HepG2 (cell line): ENCODE results near the gene CTNNBL1. TPM values are rescaled to one million over a fixed set of nuclear protein-coding genes. Genes with fewer than 3 reads are reported as not detected.

Experiments
- ATAC-seq: fragments of 200-7000 bp; cut with Tn5 transposase; 3 replicates; pipeline ENCODE4 v1.9.1; 2020; ENCODE audit warnings: mild to moderate bottlenecking, moderate library complexity
- BruUV-seq: library from RNA; stranded (reverse); fragments of 400-500 nt; replicated peaks from 2 replicates; lab custom pipeline; 2021; lab: Mats Ljungman, UMichigan
- CTCF ChIA-PET: fragments of 300-600 bp; formaldehyde crosslinking; extraction: SDS; loops from one replicate; lab custom pipeline; 2021; ENCODE audit warnings: low total read pairs, inconsistent platforms, low intra/inter-chr PET ratio; lab: Yijun Ruan, JAX
- POLR2A ChIA-PET: fragments of 350-600 bp; sonication (Branson Sonifier 250); formaldehyde crosslinking; loops from one replicate; lab custom pipeline; 2020; ENCODE audit warnings: antibody characterized with exemption, inconsistent platforms; lab: Yijun Ruan, JAX
- DNase-seq: peaks from one replicate; pipeline ENCODE4 v3.0.0-alpha.2; 2015; ENCODE audit warnings: low spot score
- FAIRE-seq: peaks from 3 replicates; lab custom pipeline; 2011; peaks lifted over from hg19 to GRCh38; lab: Jason Lieb, UNC
- H2AFZ ChIP-seq: one replicate; pipeline ENCODE4 v1.6.1; 2011; ENCODE audit warnings: low read length, inconsistent platforms
- H3K27ac ChIP-seq: fragments of 300-600 bp; 3 replicates; pipeline ENCODE4 v1.8.0; 2011; ENCODE audit warnings: mixed run types, mild to moderate bottlenecking, mixed read lengths, low read length, inconsistent platforms; ENCODE audit not compliant: insufficient read depth; ENCODE audit errors: extremely low read length
- H3K27me3 ChIP-seq, 2 experiments: fragments of 200-600 bp in 1 of 2; 2 replicates in 1 of 2; 3 replicates in 1 of 2; pipeline versions ENCODE4 v1.6.0 to v1.8.0; 2011; ENCODE audit warnings: low read length in 2 of 2, mild to moderate bottlenecking in 2 of 2, moderate library complexity in 2 of 2, inconsistent platforms in 1 of 2; ENCODE audit not compliant: insufficient read depth in 2 of 2, control insufficient read depth in 1 of 2
- H3K36me3 ChIP-seq, 2 experiments: fragments of 200-600 bp in 1 of 2; replicated peaks in 1 of 2; 2 replicates in 1 of 2; 3 replicates in 1 of 2; pipeline versions ENCODE4 v1.5.1 to v1.8.0; 2011; ENCODE audit warnings: low read length in 2 of 2, inconsistent platforms in 1 of 2; ENCODE audit not compliant: insufficient read depth in 2 of 2, control insufficient read depth in 1 of 2
- H3K4me1 ChIP-seq: 2 replicates; pipeline ENCODE4 v1.5.1; 2012; ENCODE audit warnings: low read length, inconsistent platforms; ENCODE audit not compliant: insufficient read depth
- H3K4me2 ChIP-seq: 2 replicates; pipeline ENCODE4 v1.6.0; 2011; ENCODE audit warnings: low read depth, low read length, inconsistent platforms
- H3K4me3 ChIP-seq, 3 experiments: fragments of 200-600 bp in 1 of 3; sonication (generic), shearing (Covaris generic) in 1 of 3; replicated peaks in 1 of 3; 2 replicates each; pipeline ENCODE4 v1.5.1; 2011 to 2016; ENCODE audit warnings: low read length in 3 of 3, inconsistent platforms in 2 of 3, low read depth in 2 of 3, mild to moderate bottlenecking in 2 of 3, control low read depth in 1 of 3, mixed read lengths in 1 of 3; ENCODE audit not compliant: insufficient read depth in 1 of 3
- H3K79me2 ChIP-seq: one replicate; pipeline ENCODE4 v1.6.1; 2011; ENCODE audit warnings: low read length, inconsistent platforms; ENCODE audit not compliant: insufficient read depth
- H3K9ac ChIP-seq: 2 replicates; pipeline ENCODE4 v1.6.0; 2011; ENCODE audit warnings: mild to moderate bottlenecking, low read depth, low read length, inconsistent platforms; ENCODE audit not compliant: insufficient read depth
- H3K9me3 ChIP-seq: 2 replicates; pipeline ENCODE4 v1.5.1; 2012; ENCODE audit warnings: mild to moderate bottlenecking, low read length
- H4K20me1 ChIP-seq: 2 replicates; pipeline ENCODE4 v1.6.0; 2011; ENCODE audit warnings: inconsistent platforms, mild to moderate bottlenecking, low read length, moderate library complexity; ENCODE audit not compliant: insufficient read depth
- CHCHD3 ChIP-seq: sonication (generic); formaldehyde crosslinking; IDR thresholded peaks from 2 replicates; pipeline ENCODE4 v1.8.0; 2022; ENCODE audit warnings: mild to moderate bottlenecking, missing genetic modification reagents, moderate library complexity
- DNMT3B ChIP-seq: conservative IDR thresholded peaks from 2 replicates; pipeline ENCODE4 v1.6.1; 2016; ENCODE audit warnings: missing biosample characterization, control low read depth
- KLF15 ChIP-seq: sonication (generic); formaldehyde crosslinking; IDR thresholded peaks from 2 replicates; pipeline ENCODE4 v1.8.1; 2023; ENCODE audit warnings: borderline replicate concordance, mild to moderate bottlenecking, inconsistent platforms, missing genetic modification reagents, mixed read lengths
- PHF20 ChIP-seq: sonication (generic); formaldehyde crosslinking; IDR thresholded peaks from 2 replicates; pipeline ENCODE4 v1.5.0; 2020; ENCODE audit warnings: mild to moderate bottlenecking, missing genetic modification reagents
- PRMT3 ChIP-seq: sonication (generic); formaldehyde crosslinking; IDR thresholded peaks from 2 replicates; pipeline ENCODE4 v1.8.1; 2022; ENCODE audit warnings: low read depth, mild to moderate bottlenecking, moderate library complexity, missing genetic modification reagents, borderline replicate concordance
- RBM22 ChIP-seq: fragments of 200-400 bp; formaldehyde crosslinking; optimal IDR thresholded peaks from 2 replicates; pipeline ENCODE3; 2017; ENCODE audit warnings: mild to moderate bottlenecking, low read length, moderate library complexity
- RXRA ChIP-seq: sonication (generic); formaldehyde crosslinking; IDR thresholded peaks from 2 replicates; pipeline ENCODE4 v1.5.1; 2020; ENCODE audit warnings: missing genetic modification reagents
- THAP11 ChIP-seq: IDR thresholded peaks from 2 replicates; pipeline ENCODE4 v1.6.1; 2016; ENCODE audit warnings: missing biosample characterization, missing genetic modification reagents
- TMF1 ChIP-seq: sonication (generic); formaldehyde crosslinking; IDR thresholded peaks from 2 replicates; pipeline ENCODE4 v1.8.1; 2022; ENCODE audit warnings: low read depth, missing genetic modification reagents
- TOPORS ChIP-seq: sonication (generic); formaldehyde crosslinking; IDR thresholded peaks from 2 replicates; pipeline ENCODE4 v1.8.0; 2023; ENCODE audit warnings: mild to moderate bottlenecking, missing genetic modification reagents
- ZNF510 ChIP-seq: sonication (generic); formaldehyde crosslinking; IDR thresholded peaks from 2 replicates; pipeline ENCODE4 v1.4.0; 2020; ENCODE audit warnings: low read depth, mild to moderate bottlenecking, missing genetic modification reagents
- ZNF530 ChIP-seq: sonication (generic); formaldehyde crosslinking; IDR thresholded peaks from 2 replicates; pipeline ENCODE4 v1.5.0; 2020; ENCODE audit warnings: low read depth, mild to moderate bottlenecking, missing genetic modification reagents
- ZNF768 ChIP-seq: sonication (generic); formaldehyde crosslinking; IDR thresholded peaks from 2 replicates; pipeline ENCODE4 v1.4.0; 2020; ENCODE audit warnings: missing genetic modification reagents
- ZNF841 ChIP-seq: sonication (generic); formaldehyde crosslinking; IDR thresholded peaks from 2 replicates; pipeline ENCODE4 v1.8.1; 2023; ENCODE audit warnings: missing genetic modification reagents, borderline replicate concordance
- ZNF891 ChIP-seq: sonication (generic); formaldehyde crosslinking; IDR thresholded peaks from 2 replicates; pipeline ENCODE4 v1.5.0; 2020; ENCODE audit warnings: mild to moderate bottlenecking, missing genetic modification reagents
- WGBS: methylation state at CpG from one replicate; pipeline ENCODE4 v1.1.6; 2017; ENCODE audit warnings: low lambda C conversion rate; 5-methylcytosine and 5-hydroxymethylcytosine counted together
- in situ Hi-C: cut with HindIII; loops from 2 replicates; pipeline ENCODE4 v1.10.0; 2017; ENCODE audit warnings: low pct_unique_long_range_greater_than_20kb; ENCODE audit not compliant: extremely low pct_ligation_motif_present
- intact Hi-C: fragments of 100-400 bp; cut with micrococcal nuclease; formaldehyde crosslinking; loops from one replicate; pipeline ENCODE4 v1.10.0; 2022; ENCODE audit not compliant: unreplicated experiment
- polyA plus RNA-seq, 8 experiments: library from polyadenylated mRNA; depleted of rRNA in 3 of 8; stranded (reverse) in 7 of 8; unstranded in 1 of 8; fragments of >200 nt; fragmentation: Illumina TruSeq in 4 of 8; extraction: Trizol in 4 of 8; gene quantifications; 2 replicates each; pipeline versions ENCODE4 v1.2.1 to v1.2.3, GENCODE V29; 2011 to 2016; ENCODE audit warnings: low read depth in 4 of 8, missing spikeins in 1 of 8, mixed read lengths in 1 of 8; ENCODE audit not compliant: insufficient read depth in 1 of 8
- total RNA-seq, 5 experiments: library from RNA; depleted of rRNA; stranded (reverse); fragments of >200 nt; fragmentation: Illumina TruSeq; extraction: Trizol; gene quantifications; 2 replicates each; pipeline ENCODE4 v1.2.3, GENCODE V29; 2016; ENCODE audit warnings: low read depth in 1 of 5
- TF ChIP-seq, protein P1 (sequence below): sonication (generic); formaldehyde crosslinking; conservative IDR thresholded peaks from 2 replicates; pipeline ENCODE4 v1.4.0; 2020; ENCODE audit warnings: mild to moderate bottlenecking, missing genetic modification reagents, moderate library complexity
- TF ChIP-seq, protein P2 (sequence below): IDR thresholded peaks from 2 replicates; pipeline ENCODE4 v1.6.1; 2012; ENCODE audit warnings: low read depth, low read length, improper control_type of control experiment
- TF ChIP-seq, protein P3 (sequence below): sonication (generic); formaldehyde crosslinking; IDR thresholded peaks from 2 replicates; pipeline ENCODE4 v1.8.1; 2023; ENCODE audit warnings: mild to moderate bottlenecking, inconsistent platforms, moderate library complexity, missing genetic modification reagents, borderline replicate concordance

Gene CTNNBL1
- total and polyA plus RNA-seq, 2 of the 13 experiments (the other 11 are each of a cell fraction or from before 2014, with no cell fraction given) = 49.3 to 94.6 TPM

DNA sequence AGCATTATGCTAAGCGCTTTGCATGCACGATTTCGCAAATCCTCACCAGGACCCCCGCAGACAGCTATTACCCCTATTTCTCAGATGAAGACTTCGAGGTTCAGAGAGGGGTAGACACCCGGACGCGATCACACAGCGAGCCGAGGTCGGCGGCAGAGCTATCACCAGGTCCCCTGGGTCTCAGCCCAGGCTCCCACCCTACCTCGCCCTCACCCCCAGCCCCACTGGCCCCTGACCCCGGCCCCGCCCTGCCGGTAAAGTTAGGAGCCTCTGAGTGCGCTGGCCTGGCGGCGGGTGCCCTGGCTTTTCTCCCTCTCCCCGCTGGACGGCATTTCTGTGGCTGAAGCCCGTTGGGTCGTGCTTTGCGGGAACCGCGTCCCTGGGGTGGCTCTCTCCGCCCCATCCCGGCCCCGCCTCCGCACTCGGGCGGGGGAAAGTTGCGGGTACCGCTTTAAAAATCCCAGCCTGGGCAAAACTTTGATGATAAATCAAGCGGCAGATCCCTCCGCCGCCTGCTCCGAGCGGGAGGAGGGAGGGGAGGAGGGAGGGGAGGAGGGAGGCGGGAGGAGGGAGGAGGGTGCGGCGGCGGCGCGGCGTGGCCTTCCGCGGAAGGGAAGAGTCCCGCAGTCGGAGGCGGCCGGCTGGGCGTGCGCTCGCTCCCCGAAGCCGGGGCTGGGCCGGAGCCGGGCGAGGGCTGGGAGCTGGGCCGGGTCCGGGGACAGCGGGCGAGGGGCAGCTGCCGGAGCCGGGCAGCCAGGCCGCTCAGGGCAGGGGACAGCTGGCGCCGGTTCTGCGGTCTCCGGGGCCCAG lies 208.9 kb downstream of the CTNNBL1 start, which contains the start of gene VSTM2L:
Gene VSTM2L (plus strand): TSS at position 624 of the 810 bp plus-strand sequence. CDS start 224 bp downstream, outside the sequence.
- intact Hi-C loops (loop anchor here (1.0 kb wide), 1 partner anchor 91 kb away; no protein-coding TSS in a partner anchor), in situ Hi-C loops (loop anchor here (5.0 kb wide), 1 partner anchor 90 kb away; no protein-coding TSS in a partner anchor)
- Histone ChIP-seq H3K4me1 (peaks cover 7% of the 10 kb centered on the region; the same call in 1 of the 2 replicates), H3K9me3 (no peaks in the 10 kb centered on the region), H2AFZ (no peak within 1 kb of the TSS), H3K27me3 (peaks cover 13 to 56% of the 10 kb centered on the region in 2 experiments; a peak in 4 of 5 replicates), H3K27ac (no peak within 1 kb of the TSS), H4K20me1 (peaks cover 8% of the 10 kb centered on the region; the same call in 1 of the 2 replicates), H3K4me2 (peak within 1 kb of the TSS; percentile 64), H3K4me3 (peak within 1 kb of the TSS; percentile 12 to 64 (median 25); a peak in 3 of 6 replicates), H3K9ac (no peak within 1 kb of the TSS), H3K36me3 (no peaks in the 10 kb centered on the region), H3K79me2 (no peaks in the 10 kb centered on the region)
- BruUV-seq = no TSS peak
- no peak for FAIRE-seq
- peak; percentile 42 for ATAC-seq
- 10% methylated on average over 64 of the region's 71 CpGs for WGBS
- CTCF ChIA-PET = interaction anchor here (1.4 to 1.7 kb wide), 3 partner anchors 90 to 338 kb away, joined by 4 to 8 read pairs (median 5); no protein-coding TSS in a partner anchor
- no peak for DNase-seq
- POLR2A ChIA-PET = no interaction called here
- TF ChIP-seq PHF20 (CRISPR knock-in tag) (no peak), ZNF841 (no peak), RBM22 (no peak), TMF1 (CRISPR knock-in tag) (0 out of 2 replicates have a peak, but pooled peaks have one; percentile 26), ZNF768 (CRISPR knock-in tag) (peak; percentile 98), ZNF530 (CRISPR knock-in tag) (no peak), CHCHD3 (0 out of 2 replicates have a peak, but pooled peaks have one; percentile 23), DNMT3B (no peak), ZNF510 (CRISPR knock-in tag) (no peak), THAP11 (CRISPR knock-in tag) (no peak), ZNF891 (CRISPR knock-in tag) (no peak), TOPORS (no peak), RXRA (CRISPR knock-in tag) (no peak), PRMT3 (CRISPR knock-in tag) (no peak), KLF15 (CRISPR knock-in tag) (no peak)
- TF ChIP-seq, protein P1, sequence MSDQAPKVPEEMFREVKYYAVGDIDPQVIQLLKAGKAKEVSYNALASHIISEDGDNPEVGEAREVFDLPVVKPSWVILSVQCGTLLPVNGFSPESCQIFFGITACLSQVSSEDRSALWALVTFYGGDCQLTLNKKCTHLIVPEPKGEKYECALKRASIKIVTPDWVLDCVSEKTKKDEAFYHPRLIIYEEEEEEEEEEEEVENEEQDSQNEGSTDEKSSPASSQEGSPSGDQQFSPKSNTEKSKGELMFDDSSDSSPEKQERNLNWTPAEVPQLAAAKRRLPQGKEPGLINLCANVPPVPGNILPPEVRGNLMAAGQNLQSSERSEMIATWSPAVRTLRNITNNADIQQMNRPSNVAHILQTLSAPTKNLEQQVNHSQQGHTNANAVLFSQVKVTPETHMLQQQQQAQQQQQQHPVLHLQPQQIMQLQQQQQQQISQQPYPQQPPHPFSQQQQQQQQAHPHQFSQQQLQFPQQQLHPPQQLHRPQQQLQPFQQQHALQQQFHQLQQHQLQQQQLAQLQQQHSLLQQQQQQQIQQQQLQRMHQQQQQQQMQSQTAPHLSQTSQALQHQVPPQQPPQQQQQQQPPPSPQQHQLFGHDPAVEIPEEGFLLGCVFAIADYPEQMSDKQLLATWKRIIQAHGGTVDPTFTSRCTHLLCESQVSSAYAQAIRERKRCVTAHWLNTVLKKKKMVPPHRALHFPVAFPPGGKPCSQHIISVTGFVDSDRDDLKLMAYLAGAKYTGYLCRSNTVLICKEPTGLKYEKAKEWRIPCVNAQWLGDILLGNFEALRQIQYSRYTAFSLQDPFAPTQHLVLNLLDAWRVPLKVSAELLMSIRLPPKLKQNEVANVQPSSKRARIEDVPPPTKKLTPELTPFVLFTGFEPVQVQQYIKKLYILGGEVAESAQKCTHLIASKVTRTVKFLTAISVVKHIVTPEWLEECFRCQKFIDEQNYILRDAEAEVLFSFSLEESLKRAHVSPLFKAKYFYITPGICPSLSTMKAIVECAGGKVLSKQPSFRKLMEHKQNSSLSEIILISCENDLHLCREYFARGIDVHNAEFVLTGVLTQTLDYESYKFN = no peak
- TF ChIP-seq, protein P2, sequence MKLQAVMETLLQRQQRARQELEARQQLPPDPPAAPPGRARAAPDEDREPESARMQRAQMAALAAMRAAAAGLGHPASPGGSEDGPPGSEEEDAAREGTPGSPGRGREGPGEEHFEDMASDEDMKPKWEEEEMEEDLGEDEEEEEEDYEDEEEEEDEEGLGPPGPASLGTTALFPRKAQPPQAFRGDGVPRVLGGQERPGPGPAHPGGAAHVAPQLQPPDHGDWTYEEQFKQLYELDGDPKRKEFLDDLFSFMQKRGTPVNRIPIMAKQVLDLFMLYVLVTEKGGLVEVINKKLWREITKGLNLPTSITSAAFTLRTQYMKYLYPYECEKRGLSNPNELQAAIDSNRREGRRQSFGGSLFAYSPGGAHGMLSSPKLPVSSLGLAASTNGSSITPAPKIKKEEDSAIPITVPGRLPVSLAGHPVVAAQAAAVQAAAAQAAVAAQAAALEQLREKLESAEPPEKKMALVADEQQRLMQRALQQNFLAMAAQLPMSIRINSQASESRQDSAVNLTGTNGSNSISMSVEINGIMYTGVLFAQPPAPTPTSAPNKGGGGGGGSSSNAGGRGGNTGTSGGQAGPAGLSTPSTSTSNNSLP = no peak
- TF ChIP-seq, protein P3, sequence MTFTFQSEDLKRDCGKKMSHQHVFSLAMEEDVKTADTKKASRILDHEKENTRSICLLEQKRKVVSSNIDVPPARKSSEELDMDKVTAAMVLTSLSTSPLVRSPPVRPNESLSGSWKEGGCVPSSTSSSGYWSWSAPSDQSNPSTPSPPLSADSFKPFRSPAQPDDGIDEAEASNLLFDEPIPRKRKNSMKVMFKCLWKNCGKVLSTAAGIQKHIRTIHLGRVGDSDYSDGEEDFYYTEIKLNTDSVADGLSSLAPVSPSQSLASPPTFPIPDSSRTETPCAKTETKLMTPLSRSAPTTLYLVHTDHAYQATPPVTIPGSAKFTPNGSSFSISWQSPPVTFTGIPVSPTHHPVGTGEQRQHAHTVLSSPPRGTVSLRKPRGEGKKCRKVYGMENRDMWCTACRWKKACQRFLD (CRISPR knock-in tag) = no peak
